HG02623 (cell line): ENCODE results near the gene MIEF1.
A peak's percentile ranks its signal among the peaks of the same experiment; 100 is the strongest.

ENCODE experiments used
- ATAC-seq: cut with Tn5 transposase; IDR thresholded peaks from one replicate; pipeline ENCODE4 v1.9.1; 2021; ENCODE audit warnings: moderate library complexity; ENCODE audit not compliant: unreplicated experiment

The MIEF1 gene

GRCh38 chr22:39527481-39527961 lies 25.4 kb downstream of the MIEF1 start:
- ATAC-seq = no peak

- no peak for ATAC-seq
Observed at GRCh38 chr22:39528080-39528661, 26.1 kb downstream of the MIEF1 start.

- no peak for ATAC-seq
Observed at GRCh38 chr22:39528681-39529486, 26.8 kb downstream of the MIEF1 start.

- no peak for ATAC-seq
Observed at GRCh38 chr22:39529487-39529851, 27.4 kb downstream of the MIEF1 start.

- ATAC-seq = no peak
Observed at GRCh38 chr22:39530116-39530515, 28.0 kb downstream of the MIEF1 start.

GRCh38 chr22:39530692-39531331 lies 28.7 kb downstream of the MIEF1 start:
- ATAC-seq = no peak

- ATAC-seq = peak; percentile 73
Observed at GRCh38 chr22:39532215-39533073, 30.4 kb downstream of the MIEF1 start, which contains the start of gene RPS19BP1. TSS of gene RPS19BP1 (minus strand) at chr22:39532748. CDS start at chr22:39532738, 10 bp downstream.

GRCh38 chr22:39534092-39534506 lies 32.0 kb downstream of the MIEF1 start:
- no peak for ATAC-seq

- ATAC-seq = no peak
Observed at GRCh38 chr22:39534591-39535356, 32.7 kb downstream of the MIEF1 start.

DNA sequence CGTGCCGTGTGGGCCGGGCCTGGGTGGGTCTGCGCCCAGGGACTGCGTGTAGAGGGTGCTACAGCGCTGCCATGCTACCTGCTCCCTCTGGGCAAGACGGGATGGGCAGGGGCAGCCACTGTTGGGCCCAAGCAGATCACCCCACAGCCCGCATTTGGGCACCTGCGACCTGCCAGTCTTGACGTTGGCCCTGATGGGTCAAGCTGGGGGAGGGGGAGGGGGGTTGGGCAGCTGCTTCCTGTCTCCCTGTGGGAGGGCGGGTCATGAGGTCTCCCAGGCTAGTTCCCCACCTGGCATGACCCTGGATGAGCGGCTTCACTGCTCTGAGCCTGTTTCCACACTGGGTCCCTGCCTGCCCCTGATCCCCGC lies 33.3 kb downstream of the MIEF1 start:
- no peak for ATAC-seq

- ATAC-seq = no peak
Observed at GRCh38 chr22:39535831-39536449, 33.9 kb downstream of the MIEF1 start.

DNA sequence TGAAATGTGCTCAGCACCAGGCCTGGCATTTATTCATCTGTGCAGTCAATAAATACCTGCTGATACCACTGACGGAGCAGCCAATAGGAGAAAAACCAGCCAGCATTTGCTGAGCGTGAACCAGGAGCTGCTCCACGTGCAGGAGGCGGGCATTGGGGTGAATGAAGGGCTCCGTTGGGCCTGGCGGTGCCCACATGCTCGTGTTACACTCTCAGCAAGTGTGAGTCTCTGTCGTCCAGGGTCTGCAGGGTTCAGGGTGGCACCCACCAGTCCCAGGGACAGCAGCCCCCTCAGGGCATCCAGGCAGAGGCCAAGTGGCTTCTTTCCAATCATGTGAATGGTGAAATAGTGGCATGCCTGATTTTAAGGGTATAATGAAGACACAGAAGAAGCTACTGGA lies 34.6 kb downstream of the MIEF1 start:
- no peak for ATAC-seq

GRCh38 chr22:39537975-39538374 lies 35.9 kb downstream of the MIEF1 start:
- ATAC-seq = no peak

GRCh38 chr22:39543095-39543494 lies 41.0 kb downstream of the MIEF1 start:
- no peak for ATAC-seq

DNA sequence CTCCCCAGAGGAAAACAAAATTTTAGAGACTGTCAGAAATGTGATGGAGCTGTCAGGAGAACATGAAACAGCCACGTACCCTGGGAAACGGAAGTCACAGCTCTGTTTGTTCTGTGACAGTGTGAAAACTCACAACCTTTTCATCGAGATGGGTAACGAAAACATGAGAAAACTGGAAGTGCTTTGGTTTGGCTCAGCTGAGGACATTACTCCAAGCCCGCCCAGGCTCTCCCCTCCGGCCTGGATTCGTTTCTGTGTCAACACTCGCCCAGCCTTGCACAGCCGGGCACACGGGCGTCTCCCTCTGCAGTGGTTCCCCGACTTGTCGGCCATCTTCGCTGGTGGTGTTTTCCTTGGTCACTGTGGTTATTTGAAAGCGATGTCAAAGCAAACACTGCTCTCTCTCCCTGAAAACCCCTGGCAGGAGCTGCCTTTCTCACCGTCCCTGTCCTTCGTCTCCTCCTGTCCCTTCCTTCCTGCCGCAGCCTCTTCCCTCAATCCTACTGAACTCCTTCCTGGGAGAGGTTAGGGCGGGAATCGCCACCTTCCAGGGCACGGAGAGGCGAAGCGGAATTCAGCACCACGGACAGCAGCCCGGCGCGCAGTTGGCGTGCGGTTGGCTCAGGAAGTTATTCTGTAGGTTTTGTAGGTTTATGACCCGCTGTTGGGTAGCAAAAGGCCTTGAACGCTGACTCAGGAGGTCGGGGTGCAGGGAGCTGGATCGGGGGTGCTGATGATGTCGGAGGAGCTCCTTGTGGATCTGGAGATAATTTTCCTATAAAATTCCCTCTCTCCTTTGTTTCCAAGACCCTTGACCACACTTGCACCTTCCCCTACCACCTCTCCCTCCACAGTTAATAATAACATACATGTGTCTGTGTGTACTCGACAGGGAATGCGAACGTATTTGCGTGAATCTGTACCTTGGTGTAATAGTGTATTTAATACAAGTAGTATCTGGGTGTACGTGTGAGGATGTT lies 43.6 kb downstream of the MIEF1 start:
- ATAC-seq = no peak

DNA sequence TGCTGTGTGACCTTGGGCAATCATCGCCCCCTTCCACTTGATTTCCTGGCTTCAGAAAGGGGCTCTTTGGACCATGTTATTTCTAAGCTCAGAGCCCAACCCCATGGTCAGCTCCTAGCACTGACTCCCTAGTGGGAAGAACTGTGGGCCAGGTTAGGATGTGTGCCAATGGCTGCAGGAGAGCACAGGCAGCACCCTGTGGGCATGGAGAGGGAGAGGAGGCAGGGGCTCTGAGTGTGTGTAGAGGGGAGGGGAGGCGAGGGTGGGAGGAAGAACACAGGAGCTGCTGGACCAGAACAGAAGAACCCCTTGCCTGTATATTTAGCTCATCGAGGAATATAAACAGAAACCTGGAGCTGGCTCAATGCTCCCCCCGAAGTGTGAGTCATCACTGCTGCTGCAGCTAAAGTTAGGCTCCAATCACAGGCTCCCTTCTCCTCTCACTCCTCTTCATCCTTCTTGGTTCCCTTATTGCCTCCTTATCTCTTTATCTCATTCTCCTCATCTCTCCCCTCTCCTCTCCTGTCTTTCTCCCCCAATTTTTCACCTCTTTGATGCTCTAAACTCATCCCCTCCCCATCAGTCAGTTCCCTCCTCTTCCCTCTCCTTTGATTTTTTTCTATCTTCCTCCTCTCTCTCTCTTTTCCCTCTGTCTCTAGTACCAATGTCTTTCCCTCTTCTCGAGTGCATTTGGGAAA lies 44.9 kb downstream of the MIEF1 start:
- ATAC-seq = no peak

- ATAC-seq = no peak
Observed at GRCh38 chr22:39547587-39547947, 45.5 kb downstream of the MIEF1 start.

- no peak for ATAC-seq
Observed at GRCh38 chr22:39553429-39553828, 51.3 kb downstream of the MIEF1 start.
